Nephron progenitor cell (in vitro differentiated cells): ENCODE data around the gene FGF2.

Source experiments
- DNase-seq: peaks from one replicate; pipeline ENCODE4 v3.0.0; 2021
- H3K27ac Mint-ChIP-seq: 2 replicates; pipeline ENCODE4 v1.8.0; 2021; ENCODE audit warnings: mild to moderate bottlenecking, moderate library complexity, mixed read lengths
- H3K27me3 Mint-ChIP-seq: 2 replicates; pipeline ENCODE4 v1.8.0; 2021; ENCODE audit warnings: mild to moderate bottlenecking, low read depth, mixed read lengths; ENCODE audit not compliant: poor library complexity
- H3K36me3 Mint-ChIP-seq: 2 replicates; pipeline ENCODE4 v1.8.0; 2021; ENCODE audit warnings: low read depth, mixed read lengths
- H3K4me1 Mint-ChIP-seq: 2 replicates; pipeline ENCODE4 v1.8.0; 2021; ENCODE audit warnings: mixed read lengths
- H3K4me3 Mint-ChIP-seq: 2 replicates; pipeline ENCODE4 v1.8.0; 2021; ENCODE audit warnings: mild to moderate bottlenecking, moderate library complexity, mixed read lengths
- H3K9me3 Mint-ChIP-seq: 2 replicates; pipeline ENCODE4 v1.8.0; 2021; ENCODE audit warnings: mild to moderate bottlenecking, moderate library complexity, mixed read lengths
- TF ChIP-seq, protein P1 (sequence below): fragments of 200-600 bp; sonication (generic); IDR thresholded peaks from 2 replicates; pipeline ENCODE4 v1.5.0; 2021; ENCODE audit warnings: antibody characterized with exemption

Gene FGF2

DNA sequence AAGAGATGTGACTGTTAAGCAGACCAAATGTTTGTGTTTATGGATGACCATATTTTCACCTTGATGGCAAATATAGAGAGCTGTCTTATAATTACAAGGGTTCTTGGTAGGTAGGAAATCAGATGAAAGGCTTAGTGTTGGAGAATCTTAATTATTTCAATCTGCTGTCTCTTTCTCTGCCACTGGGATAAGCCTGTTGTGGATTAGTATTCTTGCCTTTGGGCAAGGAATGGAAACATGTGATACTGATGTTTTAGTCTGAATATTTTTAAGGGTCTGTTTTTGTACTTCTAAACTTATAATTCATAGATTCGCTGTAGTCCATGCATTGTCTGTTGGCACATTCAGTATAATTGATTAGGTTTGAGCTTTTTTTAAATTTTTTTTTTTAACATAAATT, 119.5 kb downstream of the FGF2 start:
- peaks cover 79% of the 10 kb centered on the region for H3K36me3 Mint-ChIP-seq
- DNase-seq = no peak
- H3K27ac Mint-ChIP-seq = no peak overlapping the region
- H3K9me3 Mint-ChIP-seq = peaks cover 32% of the 10 kb centered on the region
- no peak overlapping the region for H3K4me3 Mint-ChIP-seq
- TF ChIP-seq, protein P1, sequence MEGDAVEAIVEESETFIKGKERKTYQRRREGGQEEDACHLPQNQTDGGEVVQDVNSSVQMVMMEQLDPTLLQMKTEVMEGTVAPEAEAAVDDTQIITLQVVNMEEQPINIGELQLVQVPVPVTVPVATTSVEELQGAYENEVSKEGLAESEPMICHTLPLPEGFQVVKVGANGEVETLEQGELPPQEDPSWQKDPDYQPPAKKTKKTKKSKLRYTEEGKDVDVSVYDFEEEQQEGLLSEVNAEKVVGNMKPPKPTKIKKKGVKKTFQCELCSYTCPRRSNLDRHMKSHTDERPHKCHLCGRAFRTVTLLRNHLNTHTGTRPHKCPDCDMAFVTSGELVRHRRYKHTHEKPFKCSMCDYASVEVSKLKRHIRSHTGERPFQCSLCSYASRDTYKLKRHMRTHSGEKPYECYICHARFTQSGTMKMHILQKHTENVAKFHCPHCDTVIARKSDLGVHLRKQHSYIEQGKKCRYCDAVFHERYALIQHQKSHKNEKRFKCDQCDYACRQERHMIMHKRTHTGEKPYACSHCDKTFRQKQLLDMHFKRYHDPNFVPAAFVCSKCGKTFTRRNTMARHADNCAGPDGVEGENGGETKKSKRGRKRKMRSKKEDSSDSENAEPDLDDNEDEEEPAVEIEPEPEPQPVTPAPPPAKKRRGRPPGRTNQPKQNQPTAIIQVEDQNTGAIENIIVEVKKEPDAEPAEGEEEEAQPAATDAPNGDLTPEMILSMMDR = no peak
- H3K4me1 Mint-ChIP-seq = no peaks in the 10 kb centered on the region
- H3K27me3 Mint-ChIP-seq = peaks cover 3% of the 10 kb centered on the region
